Measurements from ENCODE around the gene TUBB. TPM values are rescaled to one million over a fixed set of nuclear protein-coding genes. Genes with fewer than 3 reads are reported as not detected.

Gene TUBB
- total and polyA plus RNA-seq, 2 of the 4 experiments (the other 2 are of a cell fraction), result 1,401 to 2,004 TPM

- TF ChIP-seq RAD21 (IDR thresholded peaks at IDR 0.05; ENCODE audit: low read length) (peak; percentile 56), MAZ (IDR thresholded peaks at IDR 0.05; ENCODE audit: borderline replicate concordance, low read depth, low read length) (0 out of 2 replicates have a peak, but pooled peaks have one; percentile 22), CEBPB (IDR thresholded peaks at IDR 0.05; ENCODE audit: low read depth, low read length) (no peak)
Observed at GRCh38 chr6:30672445-30673253, 47.5 kb upstream of the TUBB start, which contains the start of gene DHX16 (continued).

GRCh38 chr6:30676660-30677285, 43.4 kb upstream of the TUBB start:
- Histone ChIP-seq H3K56ac (ENCODE audit: extremely low read depth, insufficient read depth, low read length) (no peak overlapping the region), H3K79me1 (ENCODE audit: low read depth in 1 of 2, low read length in 2 of 2) (peaks cover 13 to 50% of the 10 kb centered on the region in 2 experiments), H3K23ac (ENCODE audit: low read depth, low read length) (no peak overlapping the region), H3K36me3 (ENCODE audit: control insufficient read depth, insufficient read depth, low read length) (peaks cover 48% of the 10 kb centered on the region), H2AK9ac (replicated peaks; ENCODE audit: low read depth, low read length, poor library complexity) (no peak overlapping the region), H2BK5ac (ENCODE audit: low read depth, low read length, poor library complexity, severe bottlenecking) (no peak overlapping the region), H3K9ac (ENCODE audit: low read depth, low read length) (no peak overlapping the region), H3K27ac (ENCODE audit: insufficient read depth, low read length) (no peak overlapping the region), H2BK15ac (ENCODE audit: low read depth, low read length) (no peak overlapping the region), H4K91ac (ENCODE audit: insufficient read depth, low read depth, low read length) (no peak overlapping the region), H3K9me1 (ENCODE audit: insufficient read depth, low read length) (no peaks in the 10 kb centered on the region), H2BK120ac (ENCODE audit: low read depth, low read length) (no peak overlapping the region), H2AFZ (replicated peaks; ENCODE audit: low read length, poor library complexity) (no peak overlapping the region), H2AK5ac (ENCODE audit: low read depth, low read length) (no peak overlapping the region), H3K9me3 (ENCODE audit: control insufficient read depth, insufficient read depth, low read length) (no peaks in the 10 kb centered on the region), H4K8ac (ENCODE audit: low read depth in 2 of 2, low read length in 2 of 2) (no peak overlapping the region), H4K5ac (ENCODE audit: low read depth, low read length) (no peak overlapping the region), H2BK20ac (ENCODE audit: low read depth, low read length) (no peak overlapping the region), H3K4me2 (ENCODE audit: low read depth, low read length) (no peak overlapping the region), H4K20me1 (ENCODE audit: insufficient read depth, low read length) (peaks cover 57% of the 10 kb centered on the region), H3K14ac (replicated peaks; ENCODE audit: low read depth, low read length) (no peak overlapping the region), H3K4ac (ENCODE audit: low read depth, low read length) (no peak overlapping the region), H3K4me1 (ENCODE audit: control insufficient read depth, insufficient read depth, low read length) (peaks cover 14% of the 10 kb centered on the region), H3K27me3 (ENCODE audit: control insufficient read depth, insufficient read depth, low read length) (no peaks in the 10 kb centered on the region), H3K4me3 (ENCODE audit: insufficient read depth, low read depth, low read length) (no peak overlapping the region), H3K18ac (ENCODE audit: low read depth, low read length) (no peak overlapping the region)
- TSS peak; percentile 87 for BruUV-seq (replicated peaks)
- intact Hi-C loops (cut with micrococcal nuclease), result no loop called here
- DNase-seq (no peak), ATAC-seq (ENCODE audit: low read depth) (no peak)
- ChIA-PET POLR2A (ENCODE audit: unreplicated experiment) (no interaction called here), CTCF (no interaction called here)
- in situ Hi-C loops (cut with MboI; ENCODE audit: low sequenced_read_pairs), result loop anchor here (5.0 kb wide), 1 partner anchor 201 kb away; no protein-coding TSS in a partner anchor
- dilution Hi-C loops (cut with HindIII; ENCODE audit: low sequenced_read_pairs, unreplicated experiment), result no loop called here
- WGBS, 2 experiments (ENCODE audit: extremely low coverage in 2 of 2, insufficient read length in 1 of 2), result 89% methylated on average over 3 of the region's 10 CpGs; no CpG with 5 or more reads in 1 of the 2 experiments
- TF ChIP-seq POLR2A (IDR thresholded peaks at IDR 0.05; ENCODE audit: low read depth, low read length) (no peak), RFX5 (IDR thresholded peaks at IDR 0.05; ENCODE audit: low read depth, low read length) (no peak), ELK1 (IDR thresholded peaks at IDR 0.05; ENCODE audit: borderline replicate concordance, low read depth, low read length) (no peak), MAFK (IDR thresholded peaks at IDR 0.05; ENCODE audit: low read depth, low read length) (no peak), MAZ (IDR thresholded peaks at IDR 0.05; ENCODE audit: borderline replicate concordance, low read depth, low read length) (no peak), USF2 (IDR thresholded peaks at IDR 0.05; ENCODE audit: low read depth, low read length) (no peak), MXI1 (IDR thresholded peaks at IDR 0.05; ENCODE audit: borderline replicate concordance, low read depth, low read length) (no peak), CEBPB (IDR thresholded peaks at IDR 0.05; ENCODE audit: low read depth, low read length) (no peak), CHD1 (IDR thresholded peaks at IDR 0.05; ENCODE audit: low read depth, low read length) (no peak), RCOR1 (IDR thresholded peaks at IDR 0.05; ENCODE audit: insufficient replicate concordance, low read length) (no peak), BHLHE40 (IDR thresholded peaks at IDR 0.05; ENCODE audit: low read depth, low read length) (no peak), RAD21 (IDR thresholded peaks at IDR 0.05; ENCODE audit: low read length) (no peak), FOS (IDR thresholded peaks at IDR 0.05; ENCODE audit: low read depth, low read length) (no peak)
